Endometrial microvascular endothelial cells (primary cell): ENCODE measurements around the gene CRK. TPM values are rescaled to one million over a fixed set of nuclear protein-coding genes. Genes with fewer than 3 reads are reported as not detected.
"Not testable (repeated sequence)": the region's sequence is repeated elsewhere in the genome, so short reads cannot be mapped to it uniquely, and the experiment has no call there.

ENCODE experiments used
- in situ Hi-C: cut with HindIII; loops from 2 replicates; pipeline ENCODE4 v1.10.0; 2017; ENCODE audit warnings: low sequenced_read_pairs, low pct_unique_long_range_greater_than_20kb; ENCODE audit errors: inconsistent ontology term
- total RNA-seq: library from RNA; depleted of rRNA; stranded (reverse); fragments of >200 nt; gene quantifications from one replicate; pipeline ENCODE4 v1.2.3, GENCODE V29; 2015; ENCODE audit errors: inconsistent ontology term

Gene CRK
- total RNA-seq, 1 donor from 2014 or later: 96.0 TPM

DNA sequence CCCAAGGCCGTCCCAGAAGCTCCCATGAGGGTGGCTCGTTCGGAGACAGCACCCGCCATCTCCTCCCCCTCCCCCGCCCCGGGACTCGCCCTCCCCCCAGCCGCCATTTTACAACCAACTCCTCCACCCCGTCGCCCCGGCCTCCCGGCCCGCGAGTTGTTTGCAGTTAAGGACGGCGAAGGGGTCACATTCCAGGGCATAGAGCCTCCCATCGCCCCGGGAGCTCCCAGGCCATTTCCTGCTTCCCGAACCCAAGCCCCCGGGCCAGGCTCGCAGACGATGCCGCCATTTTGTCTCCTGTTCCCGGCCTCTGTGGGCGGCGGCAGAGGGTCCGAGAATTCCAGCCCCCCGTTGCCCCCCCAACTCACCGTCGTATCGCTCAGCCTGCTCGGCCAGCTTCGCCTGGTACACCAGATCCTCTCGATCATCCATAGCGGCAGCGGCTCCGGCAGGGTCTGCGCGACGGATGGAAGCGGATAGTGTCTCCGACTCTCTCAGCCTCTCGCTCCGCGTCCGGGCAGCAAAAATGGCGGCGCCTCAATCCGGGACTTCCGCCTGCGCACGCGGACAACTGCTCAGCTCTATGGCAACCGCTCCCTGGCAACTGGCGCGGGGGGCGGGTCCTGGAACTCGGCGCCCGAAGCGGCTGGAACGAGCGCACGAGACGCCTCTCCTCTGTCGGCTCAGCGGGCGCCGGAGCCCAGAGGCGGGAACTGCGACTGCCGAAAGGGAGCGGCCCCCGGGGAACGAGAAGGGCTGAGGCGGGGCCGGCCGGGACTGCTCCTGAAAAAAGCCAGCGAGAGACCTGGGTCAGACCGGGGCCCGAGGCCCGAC, 56.1 kb downstream of the CRK start, which contains the start of gene YWHAE:
Gene YWHAE, minus strand, starts transcription at position 544 of the 834 bp plus-strand sequence. Its CDS starts 112 bp downstream, at position 432.
- in situ Hi-C loops: no loop called here

GRCh38 chr17:1398931-1399678, 56.9 kb downstream of the CRK start:
- in situ Hi-C loops: no loop called here

GRCh38 chr17:1398028-1398427, 58.0 kb downstream of the CRK start:
- in situ Hi-C loops: no loop called here

GRCh38 chr17:1395876-1396665, 60.0 kb downstream of the CRK start:
- in situ Hi-C loops: not testable (repeated sequence)

- in situ Hi-C loops: no loop called here
These were observed 64.5 kb downstream of the CRK start for GRCh38 chr17:1391577-1391976.

DNA sequence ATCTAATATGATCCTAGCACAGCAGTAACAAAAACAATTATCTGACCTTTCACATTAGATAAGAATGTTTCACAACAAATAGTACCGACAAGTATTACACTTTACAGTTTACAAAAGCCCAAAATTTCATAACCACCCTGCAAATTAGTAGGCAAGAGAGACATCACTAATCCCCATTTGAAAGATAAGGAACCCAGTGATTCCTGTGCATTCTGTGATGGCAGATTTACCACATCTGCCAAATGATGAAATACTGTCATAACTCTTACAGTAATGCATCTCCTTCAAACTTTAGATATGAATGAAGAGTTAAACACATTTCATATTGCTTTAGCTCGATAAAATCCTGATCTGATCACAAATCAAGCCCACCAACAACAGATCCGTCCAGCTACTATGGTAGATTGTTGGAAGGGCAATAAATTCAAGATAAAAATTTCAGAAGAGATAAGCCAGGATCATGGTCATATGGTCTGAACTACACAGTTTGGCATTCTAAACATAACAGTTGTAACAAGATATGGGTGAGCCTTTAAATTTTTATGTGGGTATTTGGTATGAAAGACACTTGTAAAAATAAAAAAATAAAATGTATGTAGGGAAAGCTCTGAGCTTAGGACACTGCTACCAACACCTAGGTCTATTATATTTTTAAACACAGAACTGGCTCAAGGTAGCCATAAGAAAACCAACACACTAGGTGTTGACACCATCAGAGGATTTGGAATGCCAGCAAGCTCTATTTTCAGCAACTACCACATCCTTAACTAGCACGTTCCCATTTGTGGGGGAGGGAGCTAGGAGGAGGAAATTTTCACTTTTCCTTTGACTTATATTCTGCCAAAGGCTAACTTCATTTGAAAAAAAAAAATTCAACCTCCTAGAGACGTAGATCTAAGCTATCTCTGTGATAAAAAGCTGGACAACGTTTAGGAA, 65.3 kb downstream of the CRK start:
- in situ Hi-C loops: no loop called here

- in situ Hi-C loops: not testable (repeated sequence)
These were observed 68.4 kb downstream of the CRK start for GRCh38 chr17:1387490-1388227.

GRCh38 chr17:1386675-1387190, 69.3 kb downstream of the CRK start:
- in situ Hi-C loops: not testable (repeated sequence)

DNA sequence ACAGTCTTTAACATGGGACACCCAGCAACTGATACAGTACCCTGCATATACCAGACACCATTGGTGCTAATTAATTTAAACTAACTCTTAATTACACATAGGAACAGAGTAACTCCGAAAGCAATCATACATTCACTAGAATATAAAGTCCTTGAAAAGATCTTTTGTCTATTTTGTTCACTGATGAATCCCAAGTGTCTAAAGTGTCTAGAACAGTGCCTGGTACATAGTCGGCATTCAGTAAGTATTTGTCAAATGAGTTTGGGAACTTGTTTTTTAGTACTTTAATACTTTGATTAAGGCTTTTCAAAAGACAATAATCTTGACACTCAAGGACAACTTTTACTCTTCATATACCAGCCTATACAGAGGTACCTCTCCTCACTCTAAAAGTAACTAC, 69.8 kb downstream of the CRK start:
- in situ Hi-C loops: no loop called here

DNA sequence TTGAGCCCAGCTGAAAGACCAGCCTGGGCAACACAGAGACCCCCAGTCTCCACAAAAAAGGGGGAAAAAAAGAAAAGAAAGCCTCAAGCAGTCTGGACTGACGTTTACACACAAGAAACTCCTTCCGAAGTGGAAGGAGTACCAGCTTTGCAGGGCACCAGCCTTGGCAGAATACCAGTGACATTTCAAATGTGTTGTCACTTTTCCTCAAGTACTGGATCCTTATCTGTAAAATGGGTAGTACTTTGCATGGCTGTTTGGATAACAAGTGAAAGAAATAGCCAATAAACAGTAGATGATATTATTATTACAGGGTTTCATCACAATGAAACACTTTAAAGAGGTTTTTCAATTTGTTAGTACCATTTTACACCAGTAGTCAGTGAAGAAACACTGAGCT, 70.2 kb downstream of the CRK start:
- in situ Hi-C loops: no loop called here

GRCh38 chr17:1384905-1385435, 71.1 kb downstream of the CRK start:
- in situ Hi-C loops: no loop called here

DNA sequence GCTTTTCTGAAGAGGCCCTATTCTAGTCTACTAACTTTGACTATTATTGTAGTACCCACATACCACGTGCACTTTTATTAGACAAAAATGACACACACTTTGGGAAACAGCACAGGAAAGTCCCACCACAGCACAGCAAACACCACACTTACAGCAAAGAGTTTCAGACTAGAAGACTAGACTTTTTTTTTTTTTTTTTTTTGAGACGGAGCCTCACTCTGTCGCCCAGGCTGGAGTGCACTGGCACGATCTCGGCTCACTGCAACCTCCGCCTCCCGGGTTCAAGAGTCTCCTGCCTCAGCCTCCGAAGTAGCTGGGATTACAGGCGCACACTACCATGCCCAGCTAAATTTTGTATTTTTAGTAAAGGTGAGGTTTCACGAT, 76.1 kb downstream of the CRK start:
- in situ Hi-C loops: no loop called here

GRCh38 chr17:1379208-1379929, 76.7 kb downstream of the CRK start:
- in situ Hi-C loops: no loop called here

- in situ Hi-C loops: not testable (repeated sequence)
These were observed 77.6 kb downstream of the CRK start for GRCh38 chr17:1378476-1378860.

DNA sequence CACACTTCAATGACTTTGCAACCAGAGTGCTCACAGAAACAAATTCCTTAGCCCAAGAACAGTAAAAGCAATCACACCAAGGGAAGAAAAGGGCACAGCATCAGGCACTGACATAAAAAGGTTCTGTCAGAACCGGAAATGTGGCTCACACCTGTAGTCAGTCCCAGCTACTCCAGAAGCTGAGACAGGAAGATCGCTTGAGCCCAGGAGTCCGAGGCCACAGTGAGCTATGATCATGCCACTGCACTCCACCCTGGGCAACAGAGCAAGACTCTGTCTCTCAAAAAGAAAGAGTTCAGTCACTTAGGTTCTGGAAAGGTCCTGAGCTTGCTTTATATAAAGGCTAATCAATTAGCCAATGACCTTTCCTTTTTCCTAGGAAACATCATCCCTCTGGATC, 78.7 kb downstream of the CRK start:
- in situ Hi-C loops: no loop called here

DNA sequence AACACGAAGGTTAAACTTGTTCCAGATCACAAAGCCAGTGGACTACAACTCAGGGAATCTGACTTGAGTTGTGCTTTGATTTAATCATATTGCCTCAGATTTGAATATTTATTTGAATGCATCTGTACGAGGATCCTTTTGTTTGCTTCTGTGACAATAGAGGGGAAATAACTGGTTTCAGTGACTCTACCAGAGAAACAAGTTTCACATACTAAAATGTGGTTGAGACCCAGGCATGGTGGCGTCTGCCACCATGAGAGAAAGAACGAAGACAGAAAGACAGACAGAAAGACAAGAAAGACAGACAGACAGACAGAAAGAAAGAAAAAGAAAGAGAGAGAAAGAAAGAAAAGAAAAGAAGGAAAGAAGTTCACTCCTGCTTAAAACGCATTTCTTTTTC, 80.0 kb downstream of the CRK start:
- in situ Hi-C loops: no loop called here

- in situ Hi-C loops: no loop called here
These were observed 80.4 kb downstream of the CRK start for GRCh38 chr17:1375615-1376014.
